C4-2B (cell line): Measurements from ENCODE around the gene LRCH1.

Experiments used
- H3K27ac ChIP-seq: fragments of 450-650 bp; 2 replicates; pipeline ENCODE4 v1.5.1; 2017
- CTCF ChIP-seq: fragments of 450-650 bp; conservative IDR thresholded peaks from 2 replicates; pipeline ENCODE4 v1.5.1; 2017; ENCODE audit warnings: mild to moderate bottlenecking
- ZFX ChIP-seq: fragments of 450-650 bp; IDR thresholded peaks from 2 replicates; pipeline ENCODE4 v1.6.1; 2017

The LRCH1 gene

GRCh38 chr13:46698014-46698413 lies 145.0 kb downstream of the LRCH1 start:
- TF ChIP-seq ZFX (no peak), CTCF (no peak)
- no peak overlapping the region for H3K27ac ChIP-seq

- TF ChIP-seq CTCF (no peak), ZFX (no peak)
- no peak overlapping the region for H3K27ac ChIP-seq
These were observed 146.0 kb downstream of the LRCH1 start for GRCh38 chr13:46698910-46699460.

- TF ChIP-seq CTCF (no peak), ZFX (no peak)
- H3K27ac ChIP-seq = no peak overlapping the region
These were observed 159.6 kb downstream of the LRCH1 start for GRCh38 chr13:46712524-46712923.

GRCh38 chr13:46715363-46715762 lies 162.4 kb downstream of the LRCH1 start:
- H3K27ac ChIP-seq = no peak overlapping the region
- no peak for TF ChIP-seq CTCF
- no peak for TF ChIP-seq ZFX

- TF ChIP-seq ZFX (no peak), CTCF (no peak)
- no peak overlapping the region for H3K27ac ChIP-seq
These were observed 163.9 kb downstream of the LRCH1 start for GRCh38 chr13:46716821-46717220.

- TF ChIP-seq ZFX (no peak), CTCF (no peak)
- no peak overlapping the region for H3K27ac ChIP-seq
These were observed 164.3 kb downstream of the LRCH1 start for GRCh38 chr13:46717275-46717674.

GRCh38 chr13:46717856-46718255 lies 164.9 kb downstream of the LRCH1 start:
- TF ChIP-seq CTCF (no peak), ZFX (no peak)
- H3K27ac ChIP-seq = no peak overlapping the region
